Kidney (tissue), 14 donors: Measurements from ENCODE around the gene GABRB1. TPM values are rescaled to one million over a fixed set of nuclear protein-coding genes. Genes with fewer than 3 reads are reported as not detected.

Source experiments
- DNase-seq, 5 donors: peaks; one replicate each; pipeline ENCODE4 v3.0.0-alpha.2; 2013 to 2020
- FAIRE-seq: peaks from 2 replicates; lab custom pipeline; 2012; peaks lifted over from hg19 to GRCh38; lab: Jason Lieb, UNC
- H3K27ac ChIP-seq, 2 donors: one replicate each; pipeline ENCODE4 v1.7.0; 2013; ENCODE audit warnings: low read depth in 2 of 2, low read length in 2 of 2, inconsistent platforms in 1 of 2
- H3K27me3 ChIP-seq: one replicate; pipeline ENCODE4 v1.7.1; 2013; ENCODE audit warnings: low read length, inconsistent platforms; ENCODE audit not compliant: control insufficient read depth, insufficient read depth
- H3K36me3 ChIP-seq, 3 donors: one replicate each; pipeline versions ENCODE4 v1.7.0 to v1.7.1; 2013; ENCODE audit warnings: low read length in 3 of 3, control low read depth in 1 of 3, inconsistent platforms in 1 of 3; ENCODE audit not compliant: insufficient read depth in 3 of 3, control insufficient read depth in 2 of 3
- H3K4me1 ChIP-seq, 3 donors: one replicate each; pipeline versions ENCODE4 v1.7.0 to v1.7.1; 2013; ENCODE audit warnings: low read length in 3 of 3, inconsistent platforms in 1 of 3, low read depth in 1 of 3; ENCODE audit not compliant: control insufficient read depth in 2 of 3, insufficient read depth in 2 of 3
- H3K4me3 ChIP-seq, 3 donors: one replicate each; pipeline versions ENCODE4 v1.7.0 to v1.8.1; 2013; ENCODE audit warnings: low read length in 3 of 3, control low read depth in 1 of 3, inconsistent platforms in 1 of 3
- H3K9ac ChIP-seq, 3 donors: one replicate each; pipeline versions ENCODE4 v1.7.0 to v1.7.1; 2013; ENCODE audit warnings: low read length in 3 of 3, control low read depth in 1 of 3, inconsistent platforms in 1 of 3
- H3K9me3 ChIP-seq, 3 donors: one replicate each; pipeline versions ENCODE4 v1.7.0 to v1.7.1; 2013; ENCODE audit warnings: low read length in 3 of 3, control low read depth in 1 of 3, inconsistent platforms in 1 of 3; ENCODE audit not compliant: control insufficient read depth in 2 of 3, insufficient read depth in 1 of 3
- CTCF ChIP-seq: IDR thresholded peaks from 3 replicates; pipeline ENCODE4 v1.5.1; 2012; ENCODE audit warnings: mild to moderate bottlenecking, moderate library complexity, borderline replicate concordance; ENCODE audit not compliant: insufficient read depth; ENCODE audit errors: extremely low read depth
- intact Hi-C: fragments of 100-400 bp; cut with DNase I; formaldehyde crosslinking; loops from one replicate; pipeline ENCODE4 v1.11.1; 2022
- polyA plus RNA-seq: library from polyadenylated mRNA; stranded (reverse); fragments of 350-450 nt; fragmentation: Illumina TruSeq; extraction: RNeasy Lipid Tissue Mini Kit (QIAGEN cat#74804); gene quantifications from one replicate; pipeline ENCODE4 v1.2.3, GENCODE V29; 2014; ENCODE audit warnings: low read depth, low replicate concordance; ENCODE audit not compliant: insufficient read depth
- total RNA-seq: library from RNA; stranded (reverse); fragmentation: NEBNext Ultra II Directional; extraction: Animal tissue kit (Norgen Biotek cat#: 25700); gene quantifications from one replicate; pipeline ENCODE4 v1.2.1, GENCODE V29; 2021
- donor health status: control.
- donor health status: control.
- donor health status: control.
- donor health status: control.
- donor health status: control.
- donor health status: DM: yes; HTN: yes; CAD: no.
- donor health status: Normal renal cell carcinoma (clear cell type).

Gene GABRB1
- total and polyA plus RNA-seq, 2 donors from 2014 or later: 0.79 to 0.82 TPM

- Histone ChIP-seq H3K9ac (no peak overlapping the region), H3K27me3 (no peaks in the 10 kb centered on the region), H3K27ac (no peak overlapping the region), H3K36me3 (no peaks in the 10 kb centered on the region), H3K9me3 (no peaks in the 10 kb centered on the region), H3K4me3 (no peak overlapping the region), H3K4me1 (no peaks in the 10 kb centered on the region)
- DNase-seq (no peak), FAIRE-seq (no peak)
- intact Hi-C loops: no loop called here
- no peak for TF ChIP-seq CTCF
These were observed 22.8 kb downstream of the GABRB1 start for GRCh38 chr4:47054130-47054529.

- H3K9me3 ChIP-seq: no peaks in the 10 kb centered on the region
- no peaks in the 10 kb centered on the region for H3K4me1 ChIP-seq
- H3K9ac ChIP-seq: no peak overlapping the region
- FAIRE-seq (no peak), DNase-seq (no peak)
- H3K36me3 ChIP-seq: no peaks in the 10 kb centered on the region
- H3K27me3 ChIP-seq: no peaks in the 10 kb centered on the region
- intact Hi-C loops: no loop called here
- no peak overlapping the region for H3K27ac ChIP-seq
- no peak overlapping the region for H3K4me3 ChIP-seq
- TF ChIP-seq CTCF: no peak
These were observed 26.6 kb downstream of the GABRB1 start for GRCh38 chr4:47057991-47058390.

GRCh38 chr4:47060561-47060960, 29.2 kb downstream of the GABRB1 start:
- DNase-seq: no peak
- H3K36me3 ChIP-seq: no peaks in the 10 kb centered on the region
- no peak overlapping the region for H3K27ac ChIP-seq
- H3K4me3 ChIP-seq: no peak overlapping the region
- H3K9ac ChIP-seq: no peak overlapping the region
- no peaks in the 10 kb centered on the region for H3K4me1 ChIP-seq
- FAIRE-seq: no peak
- intact Hi-C loops: no loop called here
- no peaks in the 10 kb centered on the region for H3K9me3 ChIP-seq
- H3K27me3 ChIP-seq: no peaks in the 10 kb centered on the region
- TF ChIP-seq CTCF: no peak

- Histone ChIP-seq H3K27me3 (no peaks in the 10 kb centered on the region), H3K9me3 (no peaks in the 10 kb centered on the region), H3K9ac (no peak overlapping the region), H3K36me3 (no peaks in the 10 kb centered on the region), H3K27ac (no peak overlapping the region), H3K4me3 (no peak overlapping the region), H3K4me1 (no peaks in the 10 kb centered on the region)
- no peak for DNase-seq
- TF ChIP-seq CTCF: no peak
- no peak for FAIRE-seq
- intact Hi-C loops: no loop called here
These were observed 30.1 kb downstream of the GABRB1 start for GRCh38 chr4:47061435-47061834.
